ENCODE data around the gene MUTYH.

GRCh38 chr1:45375104-45376090 lies 35.2 kb upstream of the MUTYH start:
- TF ChIP-seq EZH2phosphoT487 (IDR thresholded peaks at IDR 0.05; ENCODE audit: low read depth, severe bottlenecking, unreplicated experiment) = no peak
- no peak for TF ChIP-seq CTCF (IDR thresholded peaks at IDR 0.05; ENCODE audit: poor library complexity)
